ENCODE measurements around the gene ZDHHC12. TPM values are rescaled to one million over a fixed set of nuclear protein-coding genes. Genes with fewer than 3 reads are reported as not detected.

Gene ZDHHC12
- total and polyA plus RNA-seq, 2 of the 13 experiments (the other 11 are each of a cell fraction or from before 2014, with no cell fraction given) = 25.4 to 28.0 TPM

DNA sequence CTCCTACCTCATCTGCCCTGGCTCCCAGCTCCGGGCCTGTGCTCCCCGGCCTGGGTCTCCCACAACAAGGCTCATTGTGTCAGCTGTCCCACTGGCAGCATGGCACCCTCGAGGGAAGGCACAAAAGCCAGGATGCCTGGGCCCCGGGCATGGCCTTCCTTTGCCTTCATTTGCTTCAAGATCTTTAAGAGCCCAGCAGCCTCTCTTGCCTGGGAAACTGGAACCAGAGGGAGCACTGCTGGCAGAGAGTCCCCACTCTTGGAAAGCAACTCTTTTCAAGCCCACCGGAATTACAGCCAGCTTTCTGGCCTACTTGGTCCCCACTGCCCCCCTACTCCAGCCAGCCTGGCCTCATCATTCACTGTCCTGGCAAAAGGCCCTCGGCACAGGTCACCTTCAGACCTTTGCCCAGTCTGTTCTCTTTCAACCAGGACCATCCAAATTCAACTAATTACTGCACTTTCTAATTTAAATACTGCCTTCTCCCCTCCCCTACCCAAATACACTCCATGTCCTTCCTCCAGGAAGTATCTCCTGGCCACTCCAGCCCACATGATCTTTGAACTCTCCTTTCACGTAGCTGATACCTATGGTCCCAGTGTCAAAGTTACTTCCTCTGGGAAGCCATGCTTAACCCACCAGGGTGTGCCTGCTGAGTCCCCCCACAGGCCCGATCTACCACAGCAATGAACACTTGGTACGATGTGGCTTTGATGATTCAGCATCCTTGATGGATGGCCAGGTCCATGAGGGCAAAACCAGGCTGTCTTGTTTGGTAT is 38.9 kb upstream of the ZDHHC12 start:
- Histone ChIP-seq H3K4me2 (ENCODE audit: low read depth, low read length) (peak overlapping the region; percentile 51), H4K20me1 (ENCODE audit: insufficient read depth, low read length) (no peaks in the 10 kb centered on the region), H3K4me3 (replicated peaks in 1 of 3; ENCODE audit: insufficient read depth in 1 of 3, low read depth in 2 of 3, low read length in 3 of 3) (peak overlapping the region in 1 of 3 experiments; percentile 24; a peak in 2 of 6 replicates), H3K9ac (ENCODE audit: insufficient read depth, low read depth, low read length) (peak overlapping the region; percentile 39), H3K9me3 (ENCODE audit: low read length) (no peaks in the 10 kb centered on the region), H3K79me2 (ENCODE audit: insufficient read depth, low read length) (no peaks in the 10 kb centered on the region), H3K27ac (ENCODE audit: extremely low read length, insufficient read depth, low read length) (peak overlapping the region; percentile 66), H3K36me3 (replicated peaks in 1 of 2; ENCODE audit: control insufficient read depth in 1 of 2, insufficient read depth in 2 of 2, low read length in 2 of 2) (no peaks in the 10 kb centered on the region), H2AFZ (ENCODE audit: low read length) (no peak overlapping the region), H3K4me1 (ENCODE audit: insufficient read depth, low read length) (peaks cover 49% of the 10 kb centered on the region), H3K27me3 (ENCODE audit: control insufficient read depth in 1 of 2, insufficient read depth in 2 of 2, low read length in 2 of 2) (no peaks in the 10 kb centered on the region)
- POLR2A ChIA-PET = interaction anchor here (0.9 to 1.8 kb wide), 7 partner anchors 8 to 127 kb away, joined by 3 to 7 read pairs (median 3); partner anchors contain the start of genes ENDOG, ZDHHC12 and ZER1
- intact Hi-C loops (cut with micrococcal nuclease; ENCODE audit: unreplicated experiment) (no loop called here), in situ Hi-C loops (cut with HindIII; ENCODE audit: extremely low pct_ligation_motif_present, low pct_unique_long_range_greater_than_20kb) (no loop called here)
- FAIRE-seq (peak; percentile 89), DNase-seq (ENCODE audit: low spot score) (peak; percentile 75), ATAC-seq (peak; percentile 66)
- CTCF ChIA-PET (ENCODE audit: low intra/inter-chr PET ratio, low total read pairs) = no interaction called here
- 34% methylated on average over 9 of the region's 9 CpGs for WGBS (ENCODE audit: low lambda C conversion rate)
- BruUV-seq (replicated peaks) = no TSS peak
- TF ChIP-seq, protein P1, sequence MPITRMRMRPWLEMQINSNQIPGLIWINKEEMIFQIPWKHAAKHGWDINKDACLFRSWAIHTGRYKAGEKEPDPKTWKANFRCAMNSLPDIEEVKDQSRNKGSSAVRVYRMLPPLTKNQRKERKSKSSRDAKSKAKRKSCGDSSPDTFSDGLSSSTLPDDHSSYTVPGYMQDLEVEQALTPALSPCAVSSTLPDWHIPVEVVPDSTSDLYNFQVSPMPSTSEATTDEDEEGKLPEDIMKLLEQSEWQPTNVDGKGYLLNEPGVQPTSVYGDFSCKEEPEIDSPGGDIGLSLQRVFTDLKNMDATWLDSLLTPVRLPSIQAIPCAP (CRISPR knock-in tag; IDR thresholded peaks at IDR 0.05; ENCODE audit: low read depth) = no peak
- TF ChIP-seq ZBTB7A (CRISPR knock-in tag; IDR thresholded peaks at IDR 0.05) (no peak), ZNF891 (CRISPR knock-in tag; IDR thresholded peaks at IDR 0.05) (0 out of 2 replicates have a peak, but pooled peaks have one; percentile 40), TOPORS (CRISPR knock-in tag; IDR thresholded peaks at IDR 0.05) (no peak), FLYWCH1 (CRISPR knock-in tag; IDR thresholded peaks at IDR 0.05) (no peak), PHF5A (CRISPR knock-in tag; IDR thresholded peaks at IDR 0.05; ENCODE audit: low read depth, unreplicated experiment) (no peak), ZNF614 (CRISPR knock-in tag; IDR thresholded peaks at IDR 0.05; ENCODE audit: borderline replicate concordance) (0 out of 2 replicates have a peak, but pooled peaks have one; percentile 19), RFX5 (IDR thresholded peaks at IDR 0.05; ENCODE audit: low read depth, low read length) (no peak), TBX2 (CRISPR knock-in tag; IDR thresholded peaks at IDR 0.05; ENCODE audit: borderline replicate concordance) (peak; percentile 18; the same call in 1 of the 2 replicates), KDM1A (CRISPR knock-in tag; IDR thresholded peaks at IDR 0.05) (no peak), PCBP2 (optimal IDR thresholded peaks at IDR 0.05; ENCODE audit: low read depth, low read length, poor library complexity, severe bottlenecking) (no peak), THAP11 (CRISPR knock-in tag; IDR thresholded peaks at IDR 0.05) (0 out of 2 replicates have a peak, but pooled peaks have one; percentile 25), ZNF724P (CRISPR knock-in tag; IDR thresholded peaks at IDR 0.05; ENCODE audit: borderline replicate concordance) (0 out of 2 replicates have a peak, but pooled peaks have one; percentile 71), KMT2A (CRISPR knock-in tag; IDR thresholded peaks at IDR 0.05) (no peak), CAMTA2 (CRISPR knock-in tag; IDR thresholded peaks at IDR 0.05; ENCODE audit: borderline replicate concordance) (no peak)
- TF ChIP-seq, protein P2, sequence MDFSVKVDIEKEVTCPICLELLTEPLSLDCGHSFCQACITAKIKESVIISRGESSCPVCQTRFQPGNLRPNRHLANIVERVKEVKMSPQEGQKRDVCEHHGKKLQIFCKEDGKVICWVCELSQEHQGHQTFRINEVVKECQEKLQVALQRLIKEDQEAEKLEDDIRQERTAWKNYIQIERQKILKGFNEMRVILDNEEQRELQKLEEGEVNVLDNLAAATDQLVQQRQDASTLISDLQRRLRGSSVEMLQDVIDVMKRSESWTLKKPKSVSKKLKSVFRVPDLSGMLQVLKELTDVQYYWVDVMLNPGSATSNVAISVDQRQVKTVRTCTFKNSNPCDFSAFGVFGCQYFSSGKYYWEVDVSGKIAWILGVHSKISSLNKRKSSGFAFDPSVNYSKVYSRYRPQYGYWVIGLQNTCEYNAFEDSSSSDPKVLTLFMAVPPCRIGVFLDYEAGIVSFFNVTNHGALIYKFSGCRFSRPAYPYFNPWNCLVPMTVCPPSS (IDR thresholded peaks at IDR 0.05) = no peak
- TF ChIP-seq, protein P3, sequence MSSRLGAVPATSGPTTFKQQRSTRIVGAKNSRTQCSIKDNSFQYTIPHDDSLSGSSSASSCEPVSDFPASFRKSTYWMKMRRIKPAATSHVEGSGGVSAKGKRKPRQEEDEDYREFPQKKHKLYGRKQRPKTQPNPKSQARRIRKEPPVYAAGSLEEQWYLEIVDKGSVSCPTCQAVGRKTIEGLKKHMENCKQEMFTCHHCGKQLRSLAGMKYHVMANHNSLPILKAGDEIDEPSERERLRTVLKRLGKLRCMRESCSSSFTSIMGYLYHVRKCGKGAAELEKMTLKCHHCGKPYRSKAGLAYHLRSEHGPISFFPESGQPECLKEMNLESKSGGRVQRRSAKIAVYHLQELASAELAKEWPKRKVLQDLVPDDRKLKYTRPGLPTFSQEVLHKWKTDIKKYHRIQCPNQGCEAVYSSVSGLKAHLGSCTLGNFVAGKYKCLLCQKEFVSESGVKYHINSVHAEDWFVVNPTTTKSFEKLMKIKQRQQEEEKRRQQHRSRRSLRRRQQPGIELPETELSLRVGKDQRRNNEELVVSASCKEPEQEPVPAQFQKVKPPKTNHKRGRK (CRISPR knock-in tag; IDR thresholded peaks at IDR 0.05) = 0 out of 2 replicates have a peak, but pooled peaks have one; percentile 49
- TF ChIP-seq, protein P4, sequence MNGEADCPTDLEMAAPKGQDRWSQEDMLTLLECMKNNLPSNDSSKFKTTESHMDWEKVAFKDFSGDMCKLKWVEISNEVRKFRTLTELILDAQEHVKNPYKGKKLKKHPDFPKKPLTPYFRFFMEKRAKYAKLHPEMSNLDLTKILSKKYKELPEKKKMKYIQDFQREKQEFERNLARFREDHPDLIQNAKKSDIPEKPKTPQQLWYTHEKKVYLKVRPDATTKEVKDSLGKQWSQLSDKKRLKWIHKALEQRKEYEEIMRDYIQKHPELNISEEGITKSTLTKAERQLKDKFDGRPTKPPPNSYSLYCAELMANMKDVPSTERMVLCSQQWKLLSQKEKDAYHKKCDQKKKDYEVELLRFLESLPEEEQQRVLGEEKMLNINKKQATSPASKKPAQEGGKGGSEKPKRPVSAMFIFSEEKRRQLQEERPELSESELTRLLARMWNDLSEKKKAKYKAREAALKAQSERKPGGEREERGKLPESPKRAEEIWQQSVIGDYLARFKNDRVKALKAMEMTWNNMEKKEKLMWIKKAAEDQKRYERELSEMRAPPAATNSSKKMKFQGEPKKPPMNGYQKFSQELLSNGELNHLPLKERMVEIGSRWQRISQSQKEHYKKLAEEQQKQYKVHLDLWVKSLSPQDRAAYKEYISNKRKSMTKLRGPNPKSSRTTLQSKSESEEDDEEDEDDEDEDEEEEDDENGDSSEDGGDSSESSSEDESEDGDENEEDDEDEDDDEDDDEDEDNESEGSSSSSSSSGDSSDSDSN (CRISPR knock-in tag; IDR thresholded peaks at IDR 0.05) = no peak

Measured in HepG2 (cell line).